HG03558 (cell line): ENCODE data around the gene PWWP3B.
"Not testable (repeated sequence)": the region's sequence is repeated elsewhere in the genome, so short reads cannot be mapped to it uniquely, and the experiment has no call there.

Experiments used
- ATAC-seq: cut with Tn5 transposase; IDR thresholded peaks from one replicate; pipeline ENCODE4 v1.9.1; 2021; ENCODE audit warnings: moderate number of reproducible peaks; ENCODE audit not compliant: unreplicated experiment; ENCODE audit errors: extremely low read depth

Gene PWWP3B

GRCh38 chrX:106168107-106168506 is at the start of gene PWWP3B:
Gene PWWP3B (plus strand): TSS chrX:106168305. CDS start chrX:106205433, 37,128 bp downstream.
- ATAC-seq, result no peak

GRCh38 chrX:106139048-106139447 is 29.1 kb upstream of the PWWP3B start:
- ATAC-seq, result no peak

GRCh38 chrX:106144755-106145639 is 23.1 kb upstream of the PWWP3B start:
- ATAC-seq, result no peak

GRCh38 chrX:106150701-106151100 is 17.4 kb upstream of the PWWP3B start:
- ATAC-seq, result no peak

- ATAC-seq, result no peak
Observed at GRCh38 chrX:106159861-106160282, 8.2 kb upstream of the PWWP3B start.

- ATAC-seq, result no peak
Observed at GRCh38 chrX:106170318-106170717, 2.2 kb downstream of the PWWP3B start.

GRCh38 chrX:106171293-106171820 is 3.3 kb downstream of the PWWP3B start:
- ATAC-seq, result no peak

GRCh38 chrX:106177106-106177981 is 9.2 kb downstream of the PWWP3B start:
- ATAC-seq, result no peak

- no peak for ATAC-seq
Observed at GRCh38 chrX:106177982-106178321, 9.8 kb downstream of the PWWP3B start.

GRCh38 chrX:106178826-106179225 is 10.7 kb downstream of the PWWP3B start:
- no peak for ATAC-seq

- not testable (repeated sequence) for ATAC-seq
Observed at GRCh38 chrX:106183685-106184084, 15.6 kb downstream of the PWWP3B start.

GRCh38 chrX:106201502-106202178 is 33.5 kb downstream of the PWWP3B start:
- no peak for ATAC-seq

GRCh38 chrX:106203315-106203714 is 35.2 kb downstream of the PWWP3B start:
- ATAC-seq, result no peak

GRCh38 chrX:106208154-106208553 is 40.0 kb downstream of the PWWP3B start:
- ATAC-seq, result no peak
